Spleen (tissue), 7 donors: ENCODE results near the gene NAPSA.

Source experiments
- CTCF ChIP-seq, 11 experiments: fragments of 200-600 bp in 7 of 11; fragments of 450-650 bp in 4 of 11; sonication (generic) in 4 of 11; IDR thresholded peaks in 8 of 11; conservative IDR thresholded peaks in 3 of 11; 1 replicate in 7 of 11; 2 replicates in 4 of 11; pipeline versions ENCODE4 v1.4.0 to v1.8.0; 2016 to 2021; ENCODE audit warnings: antibody characterized with exemption in 11 of 11, inconsistent platforms in 4 of 11, mild to moderate bottlenecking in 1 of 11
- POLR2A ChIP-seq, 3 donors: fragments of 450-650 bp; IDR thresholded peaks; one replicate each; pipeline ENCODE4 v1.5.1; 2017; ENCODE audit warnings: antibody characterized with exemption in 3 of 3, mild to moderate bottlenecking in 1 of 3
- POLR2AphosphoS5 ChIP-seq, 3 donors: sonication (generic); formaldehyde crosslinking; IDR thresholded peaks; one replicate each; pipeline ENCODE4 v1.5.1; 2017; ENCODE audit warnings: antibody characterized with exemption in 3 of 3
- donor health status: DM: no; HTN: no; CAD: no; lungs with moderate emphysema.
- donor health status: DM: no; HTN: no; CAD: no.
- donor health status: DM: no; HTN: no; CAD: no.

- TF ChIP-seq CTCF (IDR thresholded peaks at IDR 0.05 in 8 of 11, conservative IDR thresholded peaks at IDR 0.05 in 3 of 11) = no peak
- TF ChIP-seq POLR2A (IDR thresholded peaks at IDR 0.05) = no peak
- no peak for TF ChIP-seq POLR2AphosphoS5 (IDR thresholded peaks at IDR 0.05)
Observed at GRCh38 chr19:50320596-50320995, 44.8 kb downstream of the NAPSA start.
